B cell (primary cell): ENCODE results near the gene TMPRSS11A. TPM values are rescaled to one million over a fixed set of nuclear protein-coding genes. Genes with fewer than 3 reads are reported as not detected.

Source experiments
- ATAC-seq: fragments of 200-7000 bp; cut with Tn5 transposase; one replicate; pipeline ENCODE4 v1.10.0; 2021; ENCODE audit warnings: low read depth, mild to moderate bottlenecking, moderate number of reproducible peaks, moderate library complexity
- CTCF ChIA-PET: fragments of 350-600 bp; sonication (Branson Sonifier 250); formaldehyde crosslinking; loops from one replicate; lab custom pipeline; 2021; ENCODE audit warnings: antibody characterized with exemption, inconsistent platforms; lab: Charles Lee
- POLR2A ChIA-PET: fragments of 350-600 bp; sonication (Branson Sonifier 250); formaldehyde crosslinking; loops from one replicate; lab custom pipeline; 2021; ENCODE audit warnings: antibody characterized with exemption; lab: Charles Lee
- DNase-seq: peaks from one replicate; pipeline ENCODE4 v3.0.0; 2013
- H2AFZ ChIP-seq: 2 replicates; pipeline ENCODE4 v1.6.1; 2012; ENCODE audit warnings: mild to moderate bottlenecking, low read depth, low read length; ENCODE audit not compliant: insufficient read depth, poor library complexity, severe bottlenecking
- H3K27ac ChIP-seq, 2 donors: 1 replicate in 1 of 2; 2 replicates in 1 of 2; pipeline ENCODE4 v1.5.1; 2012 to 2013; ENCODE audit warnings: low read length in 2 of 2, mild to moderate bottlenecking in 2 of 2, moderate library complexity in 1 of 2
- H3K27me3 ChIP-seq, 4 experiments: fragments of 200-600 bp in 1 of 4; sonication (generic) in 1 of 4; replicated peaks in 1 of 4; 1 replicate in 2 of 4; 2 replicates in 2 of 4; pipeline versions ENCODE4 v1.6.1 to v1.7.0; 2013 to 2016; ENCODE audit warnings: low read length in 3 of 4, mild to moderate bottlenecking in 2 of 4, mixed read lengths in 1 of 4, moderate library complexity in 1 of 4; ENCODE audit not compliant: insufficient read depth in 4 of 4, control insufficient read depth in 3 of 4; ENCODE audit errors: control extremely low read depth in 1 of 4
- H3K36me3 ChIP-seq, 2 experiments: replicated peaks in 1 of 2; 1 replicate in 1 of 2; 2 replicates in 1 of 2; pipeline versions ENCODE4 v1.6.1 to v1.7.1; 2013; ENCODE audit warnings: low read length in 1 of 2; ENCODE audit not compliant: insufficient read depth in 2 of 2, control insufficient read depth in 1 of 2; ENCODE audit errors: control extremely low read depth in 1 of 2, extremely low read depth in 1 of 2
- H3K4me1 ChIP-seq, 2 donors: fragments of 200-600 bp in 1 of 2; sonication (generic) in 1 of 2; 1 replicate in 1 of 2; 2 replicates in 1 of 2; pipeline versions ENCODE4 v1.5.1 to v1.6.1; 2013 to 2017; ENCODE audit warnings: low read length in 2 of 2; ENCODE audit not compliant: control insufficient read depth in 2 of 2, insufficient read depth in 2 of 2
- H3K4me2 ChIP-seq: replicated peaks from 2 replicates; pipeline ENCODE3; 2012; ENCODE audit warnings: mild to moderate bottlenecking, low read depth, low read length; ENCODE audit not compliant: poor library complexity, severe bottlenecking
- H3K4me3 ChIP-seq, 5 experiments: fragments of 200-600 bp in 1 of 5; sonication (generic) in 1 of 5; 1 replicate in 3 of 5; 2 replicates in 2 of 5; pipeline versions ENCODE4 v1.5.1 to v1.7.0; 2011 to 2016; ENCODE audit warnings: low read length in 4 of 5, mild to moderate bottlenecking in 4 of 5, low read depth in 2 of 5, control low read depth in 1 of 5, moderate library complexity in 1 of 5; ENCODE audit not compliant: insufficient read depth in 1 of 5; ENCODE audit errors: control extremely low read depth in 1 of 5, extremely low read depth in 1 of 5
- H3K79me2 ChIP-seq: fragments of 200-600 bp; sonication (generic); one replicate; pipeline ENCODE4 v1.6.0; 2016; ENCODE audit warnings: low read length; ENCODE audit not compliant: control insufficient read depth, insufficient read depth
- H3K9ac ChIP-seq: fragments of 200-600 bp; sonication (generic); 2 replicates; pipeline ENCODE4 v1.6.1; 2017; ENCODE audit warnings: mild to moderate bottlenecking, low read length, moderate library complexity
- H3K9me3 ChIP-seq, 3 donors: one replicate each; pipeline versions ENCODE4 v1.6.1 to v1.7.1; 2013; ENCODE audit warnings: low read length in 2 of 3; ENCODE audit not compliant: control insufficient read depth in 2 of 3, insufficient read depth in 1 of 3; ENCODE audit errors: control extremely low read depth in 1 of 3
- H4K20me1 ChIP-seq: 2 replicates; pipeline ENCODE4 v1.6.0; 2012; ENCODE audit warnings: mild to moderate bottlenecking, low read length; ENCODE audit not compliant: insufficient read depth, control insufficient read depth, poor library complexity, severe bottlenecking
- H3K27ac Mint-ChIP-seq: one replicate; pipeline ENCODE4 v1.8.0; 2021; ENCODE audit warnings: mixed read lengths
- H3K27me3 Mint-ChIP-seq: one replicate; pipeline ENCODE4 v1.8.0; 2021; ENCODE audit warnings: mixed read lengths
- H3K4me1 Mint-ChIP-seq: one replicate; pipeline ENCODE4 v1.8.0; 2021; ENCODE audit warnings: mixed read lengths
- H3K4me3 Mint-ChIP-seq: one replicate; pipeline ENCODE4 v1.8.0; 2021; ENCODE audit warnings: mixed read lengths
- H3K9me3 Mint-ChIP-seq: one replicate; pipeline ENCODE4 v1.8.0; 2022; ENCODE audit warnings: mixed read lengths; ENCODE audit not compliant: insufficient read depth
- CTCF ChIP-seq: fragments of 200-600 bp; IDR thresholded peaks from one replicate; pipeline ENCODE4 v1.8.0; 2022; ENCODE audit warnings: antibody characterized with exemption, mild to moderate bottlenecking
- EZH2 ChIP-seq: IDR thresholded peaks from 2 replicates; pipeline ENCODE4 v1.6.1; 2012; ENCODE audit warnings: borderline replicate concordance, low read depth, mild to moderate bottlenecking, moderate library complexity, low read length; ENCODE audit not compliant: insufficient read depth, poor library complexity, severe bottlenecking
- WGBS: methylation state at CpG from one replicate; pipeline ENCODE4 v1.1.5; 2013; ENCODE audit warnings: missing lambda C conversion rate; ENCODE audit not compliant: insufficient coverage; 5-methylcytosine and 5-hydroxymethylcytosine counted together
- intact Hi-C: fragments of 100-400 bp; cut with micrococcal nuclease; formaldehyde crosslinking; loops from one replicate; pipeline ENCODE4 v1.10.0; 2022
- polyA plus RNA-seq: library from polyadenylated mRNA; depleted of rRNA; stranded (reverse); fragments of >200 nt; gene quantifications from 2 replicates; pipeline ENCODE4 v1.2.3, GENCODE V29; 2012
- total RNA-seq, 2 donors: library from RNA; stranded (reverse); fragments of 120-200 nt in 1 of 2; gene quantifications; 1 replicate in 1 of 2; 2 replicates in 1 of 2; pipeline versions ENCODE4 v1.2.3 to v1.2.4, GENCODE V29; 2013 to 2022

Gene TMPRSS11A
- total and polyA plus RNA-seq, 2 donors (not counting 1 experiment from before 2014, with no cell fraction given), result not detected

- ATAC-seq, result no peak
- Mint-ChIP-seq H3K4me1 (peaks cover 3% of the 10 kb centered on the region), H3K9me3 (no peaks in the 10 kb centered on the region), H3K4me3 (no peak overlapping the region), H3K27me3 (no peaks in the 10 kb centered on the region), H3K27ac (no peak overlapping the region)
- Histone ChIP-seq H3K4me2 (no peak overlapping the region), H2AFZ (no peak overlapping the region), H4K20me1 (no peaks in the 10 kb centered on the region), H3K4me3 (no peak overlapping the region), H3K9ac (no peak overlapping the region), H3K4me1 (no peaks in the 10 kb centered on the region), H3K9me3 (peaks cover 0 to 12% (median 0%) of the 10 kb centered on the region in 3 donors), H3K36me3 (no peaks in the 10 kb centered on the region), H3K27ac (no peak overlapping the region), H3K27me3 (no peaks in the 10 kb centered on the region), H3K79me2 (no peaks in the 10 kb centered on the region)
- 92% methylated on average over 2 of the region's 3 CpGs for WGBS
- TF ChIP-seq CTCF (no peak), EZH2 (no peak)
- ChIA-PET POLR2A (no interaction called here), CTCF (no interaction called here)
- intact Hi-C loops, result no loop called here
- no peak for DNase-seq
Measured at GRCh38 chr4:67892905-67893304, 70.4 kb downstream of the TMPRSS11A start.

- CTCF ChIA-PET, result no interaction called here
Measured at GRCh38 chr4:67892253-67892652, 71.0 kb downstream of the TMPRSS11A start.

More at GRCh38 chr4:67892253-67892652, 71.0 kb downstream of the TMPRSS11A start:
- DNase-seq, result no peak
- H2AFZ ChIP-seq, result no peak overlapping the region
- Mint-ChIP-seq H3K27ac (no peak overlapping the region), H3K27me3 (no peaks in the 10 kb centered on the region), H3K9me3 (no peaks in the 10 kb centered on the region), H3K4me1 (peaks cover 3% of the 10 kb centered on the region), H3K4me3 (no peak overlapping the region)
- no peak overlapping the region for H3K27ac ChIP-seq
- no peaks in the 10 kb centered on the region for H3K36me3 ChIP-seq
- peaks cover 0 to 12% (median 0%) of the 10 kb centered on the region in 3 donors for H3K9me3 ChIP-seq
- WGBS, result 94% methylated on average over 2 of the region's 2 CpGs
- H3K4me1 ChIP-seq, result no peaks in the 10 kb centered on the region
- no peak overlapping the region for H3K4me2 ChIP-seq
- POLR2A ChIA-PET, result no interaction called here
- no peak overlapping the region for H3K4me3 ChIP-seq
- no peaks in the 10 kb centered on the region for H3K79me2 ChIP-seq
- H4K20me1 ChIP-seq, result no peaks in the 10 kb centered on the region
- H3K9ac ChIP-seq, result no peak overlapping the region
- ATAC-seq, result no peak
- intact Hi-C loops, result no loop called here
- no peaks in the 10 kb centered on the region for H3K27me3 ChIP-seq
- no peak for TF ChIP-seq CTCF
- no peak for TF ChIP-seq EZH2
